GM12878 (cell line): Measurements from ENCODE around the gene ADAM23.

Experiments used
- HDAC6 ChIP-seq: fragments of 200-600 bp; sonication (generic); IDR thresholded peaks from one replicate; pipeline ENCODE4 v1.8.0; 2017; ENCODE audit warnings: antibody characterized with exemption; ENCODE audit not compliant: unreplicated experiment
- NR2C1 ChIP-seq: fragments of 450-650 bp; IDR thresholded peaks from 2 replicates; pipeline ENCODE4 v1.6.1; 2017; ENCODE audit warnings: antibody characterized with exemption, mild to moderate bottlenecking, moderate library complexity
- POLR2AphosphoS2 ChIP-seq: IDR thresholded peaks from 2 replicates; pipeline ENCODE4 v1.6.1; 2011; ENCODE audit warnings: low read depth, mild to moderate bottlenecking, low read length, improper control_type of control experiment, moderate library complexity
- ZNF592 ChIP-seq: fragments of 450-650 bp; IDR thresholded peaks from 2 replicates; pipeline ENCODE4 v1.6.1; 2017; ENCODE audit warnings: mild to moderate bottlenecking, moderate library complexity
- ZSCAN29 ChIP-seq: fragments of 450-650 bp; IDR thresholded peaks from 2 replicates; pipeline ENCODE4 v1.6.1; 2017; ENCODE audit warnings: mild to moderate bottlenecking, moderate library complexity

- TF ChIP-seq NR2C1 (no peak), ZNF592 (no peak), HDAC6 (no peak), ZSCAN29 (no peak), POLR2AphosphoS2 (no peak)
Measured at GRCh38 chr2:206626108-206626507, 182.8 kb downstream of the ADAM23 start.
